HG02884 (cell line): Measurements from ENCODE around the gene MCOLN2.
"Not testable (repeated sequence)": the region's sequence is repeated elsewhere in the genome, so short reads cannot be mapped to it uniquely, and the experiment has no call there.

Experiments
- ATAC-seq: cut with Tn5 transposase; IDR thresholded peaks from one replicate; pipeline ENCODE4 v1.9.1; 2021; ENCODE audit warnings: mild to moderate bottlenecking, moderate library complexity; ENCODE audit not compliant: unreplicated experiment

MCOLN2 gene

DNA sequence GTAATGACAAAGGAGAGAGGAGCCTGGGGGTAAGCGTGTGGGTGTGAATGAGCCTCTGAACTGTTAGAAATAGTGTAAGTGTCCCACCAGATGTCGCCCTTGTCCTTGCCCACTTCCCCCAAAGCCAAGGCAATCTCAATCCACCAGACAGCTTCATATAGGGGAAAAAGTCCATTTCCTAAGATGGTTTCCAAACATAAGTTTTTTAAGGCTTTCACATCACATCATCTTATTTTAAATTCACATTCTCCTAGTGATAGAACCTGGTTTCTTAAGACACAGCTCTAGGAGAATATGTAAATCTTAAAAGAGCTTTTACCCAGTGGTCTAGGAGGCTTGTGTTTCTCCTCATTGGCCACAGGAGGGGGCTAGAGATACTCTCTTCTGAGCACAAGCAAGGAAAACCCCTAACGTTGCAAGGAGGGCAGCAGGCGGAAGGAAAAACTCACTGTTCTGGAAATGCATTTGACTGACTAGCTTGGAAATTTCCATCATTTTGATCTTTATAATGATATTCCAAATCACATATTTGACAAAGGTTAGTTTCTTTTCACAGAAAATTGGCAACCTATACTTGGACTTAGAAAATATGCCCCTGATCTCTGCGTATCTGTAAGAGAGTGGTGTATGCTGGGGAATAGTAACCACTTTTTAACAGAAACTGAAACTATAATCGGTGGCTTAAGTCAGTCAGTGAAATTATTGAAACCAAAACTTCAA is 52.0 kb downstream of the MCOLN2 start:
- peak; percentile 83 for ATAC-seq

DNA sequence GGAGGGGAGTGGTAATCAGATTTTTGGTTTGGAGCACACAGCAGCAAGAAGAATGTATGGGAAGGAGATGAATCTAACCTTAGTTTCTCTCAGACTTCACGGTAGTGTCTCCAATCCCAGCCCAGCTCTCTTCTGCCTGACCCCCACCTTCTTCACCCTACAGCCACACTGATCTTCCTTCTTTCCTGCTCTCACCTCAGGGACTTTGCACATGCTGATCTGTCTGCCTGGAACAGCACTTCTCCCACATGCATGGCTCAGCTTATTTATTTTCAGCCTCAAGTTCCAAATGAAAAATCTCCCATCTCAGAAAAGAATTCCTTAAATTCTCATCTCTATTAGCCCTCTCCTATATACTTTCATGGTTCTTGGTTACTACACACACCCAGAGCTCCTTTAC is 55.1 kb downstream of the MCOLN2 start:
- ATAC-seq: no peak

DNA sequence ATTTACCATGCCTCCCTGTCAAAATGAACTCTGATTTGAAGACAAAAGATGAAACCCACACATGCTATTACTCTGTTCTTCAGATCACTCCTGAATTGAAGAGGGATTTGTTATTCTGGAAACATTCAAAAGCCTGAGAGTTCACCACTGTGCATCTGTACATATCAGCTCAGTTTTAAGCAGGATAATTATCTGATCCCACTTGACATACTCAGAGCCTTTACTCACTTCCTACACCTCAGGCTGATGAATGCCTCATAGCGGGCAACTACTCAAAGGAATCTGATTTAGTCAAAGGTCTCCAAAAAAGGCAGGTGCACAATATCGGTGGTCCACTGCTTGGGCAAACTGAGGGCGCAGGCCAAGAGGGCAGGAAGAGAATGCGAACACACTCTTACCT is 56.4 kb downstream of the MCOLN2 start:
- no peak for ATAC-seq

GRCh38 chr1:84939761-84940160 is 57.2 kb downstream of the MCOLN2 start:
- ATAC-seq: no peak

GRCh38 chr1:84939151-84939550 is 57.8 kb downstream of the MCOLN2 start:
- ATAC-seq: no peak

DNA sequence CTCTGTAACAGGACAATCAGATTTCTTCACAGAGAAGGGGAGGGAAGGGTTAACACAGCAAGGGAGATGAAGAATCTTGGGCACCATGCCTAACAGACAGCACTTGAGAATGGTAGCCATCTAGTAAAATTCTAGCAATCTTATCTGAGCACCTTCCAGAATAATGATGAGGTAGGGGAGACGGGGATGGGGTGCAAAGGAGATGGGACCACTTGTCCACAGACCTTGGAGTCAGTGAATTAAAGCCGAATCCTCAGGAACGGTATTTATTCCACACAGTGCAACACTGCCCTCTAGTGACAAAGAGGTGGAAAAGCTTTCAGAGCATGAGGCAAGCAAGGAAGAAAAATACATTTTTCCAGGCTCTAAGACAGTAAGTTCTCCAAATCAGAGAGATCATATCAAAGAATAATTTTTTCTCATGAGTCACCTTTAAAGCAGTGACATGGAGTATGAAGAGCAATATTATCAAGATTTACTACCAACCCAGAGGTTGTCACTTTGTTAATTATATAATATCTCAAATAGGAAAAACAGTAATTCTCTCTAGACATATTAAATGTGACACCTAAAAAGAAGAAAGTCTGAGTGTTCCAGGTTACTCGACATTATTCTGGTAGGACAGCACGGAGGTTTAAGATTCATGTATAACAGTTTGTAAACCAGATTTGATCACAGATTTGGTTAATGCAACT is 60.6 kb downstream of the MCOLN2 start:
- ATAC-seq: no peak

DNA sequence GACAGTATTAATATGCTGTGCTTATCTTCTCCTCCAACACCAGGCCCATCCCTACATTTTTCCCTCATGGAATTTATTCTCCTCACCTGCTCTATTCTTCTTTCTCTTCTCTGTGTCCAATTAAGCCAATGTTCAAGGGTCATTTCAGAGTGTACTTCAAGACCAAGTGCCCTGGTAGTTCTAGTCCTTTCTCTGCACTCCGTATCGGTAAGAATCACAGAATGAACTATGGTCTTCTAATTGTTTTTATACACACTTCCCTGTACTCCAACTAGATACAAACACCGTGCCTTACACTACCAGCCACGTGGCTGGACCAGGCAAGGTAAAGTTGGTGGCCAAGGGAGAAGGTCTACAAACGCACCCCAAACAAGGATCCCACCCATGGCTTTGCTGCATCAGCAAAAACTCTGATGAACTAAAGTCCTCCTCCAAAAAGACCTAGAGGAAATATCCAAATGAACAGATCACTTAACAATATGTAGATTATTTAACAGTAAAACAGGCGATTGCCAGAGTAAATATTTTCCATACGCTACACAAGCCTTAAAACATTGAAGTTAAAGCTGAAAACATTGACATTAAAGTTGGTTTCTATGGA is 63.8 kb downstream of the MCOLN2 start:
- ATAC-seq: no peak

- ATAC-seq: no peak
These were observed 66.1 kb downstream of the MCOLN2 start for GRCh38 chr1:84930831-84931230.

DNA sequence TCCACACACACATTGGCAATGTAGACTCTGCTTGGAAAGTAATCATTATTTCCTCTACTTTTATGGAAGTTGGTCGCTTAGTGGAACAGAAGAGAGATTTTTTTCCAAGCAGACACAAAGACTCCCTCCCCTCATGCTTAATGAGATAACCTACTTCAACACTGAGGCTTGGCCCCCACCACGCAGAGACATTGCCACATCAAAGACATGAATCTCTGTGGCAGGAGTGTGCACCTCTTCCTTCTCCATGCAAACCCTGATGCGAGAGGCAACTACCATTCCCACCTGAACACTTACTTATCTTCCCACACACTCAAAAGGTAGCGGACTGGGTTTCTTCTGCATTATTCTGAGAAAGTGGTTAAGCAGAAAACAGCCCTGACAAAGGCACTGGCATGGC is 66.6 kb downstream of the MCOLN2 start:
- ATAC-seq: no peak

DNA sequence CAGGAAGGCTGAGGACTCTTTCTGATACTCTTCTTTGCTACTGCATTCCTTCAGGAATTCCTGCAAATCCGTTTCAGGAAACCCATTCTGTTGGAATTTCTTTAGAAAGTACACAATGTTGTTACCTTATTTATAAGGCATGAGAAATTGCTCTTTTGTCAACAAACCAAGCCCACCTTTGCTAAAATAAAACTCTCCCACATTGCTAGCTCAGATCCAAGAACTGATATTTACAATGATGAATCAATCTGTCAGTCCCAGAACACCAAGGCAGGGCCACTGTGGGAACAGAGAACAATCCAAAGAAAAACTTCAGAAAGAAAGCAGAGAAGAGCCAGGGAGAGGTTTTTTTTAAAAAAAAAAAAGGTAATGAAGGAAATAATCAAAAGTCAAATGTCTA is 67.3 kb downstream of the MCOLN2 start:
- ATAC-seq: no peak

- ATAC-seq: no peak
These were observed 67.9 kb downstream of the MCOLN2 start for GRCh38 chr1:84928979-84929378.

- no peak for ATAC-seq
These were observed 73.6 kb downstream of the MCOLN2 start for GRCh38 chr1:84923317-84923716.

- ATAC-seq: no peak
These were observed 76.8 kb downstream of the MCOLN2 start for GRCh38 chr1:84920159-84920558.

DNA sequence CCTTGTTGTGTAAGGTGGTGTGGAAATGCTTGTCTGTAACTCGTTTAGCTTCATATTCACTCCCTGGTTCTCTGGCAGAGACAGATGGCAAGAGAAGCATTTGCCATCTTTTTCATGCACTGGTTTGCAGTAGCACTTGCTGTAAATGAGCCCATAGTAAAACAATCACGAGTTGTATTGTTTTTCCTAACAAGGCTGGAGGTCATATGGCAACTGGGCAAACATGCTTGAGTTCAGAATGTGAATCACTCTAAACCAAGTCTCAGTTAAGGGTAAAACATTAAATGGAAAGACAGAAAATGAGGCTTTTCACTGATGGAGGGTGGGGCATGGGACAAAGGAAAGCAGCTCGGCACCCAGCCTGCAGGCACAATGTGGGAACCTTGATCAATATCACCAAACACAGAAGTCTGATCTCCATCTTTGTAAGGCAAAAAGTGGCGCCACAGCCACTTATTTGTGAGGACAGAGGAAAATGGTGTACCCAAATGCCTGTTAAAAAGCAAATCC is 77.4 kb downstream of the MCOLN2 start:
- no peak for ATAC-seq

- ATAC-seq: no peak
These were observed 78.1 kb downstream of the MCOLN2 start for GRCh38 chr1:84918726-84919336.

DNA sequence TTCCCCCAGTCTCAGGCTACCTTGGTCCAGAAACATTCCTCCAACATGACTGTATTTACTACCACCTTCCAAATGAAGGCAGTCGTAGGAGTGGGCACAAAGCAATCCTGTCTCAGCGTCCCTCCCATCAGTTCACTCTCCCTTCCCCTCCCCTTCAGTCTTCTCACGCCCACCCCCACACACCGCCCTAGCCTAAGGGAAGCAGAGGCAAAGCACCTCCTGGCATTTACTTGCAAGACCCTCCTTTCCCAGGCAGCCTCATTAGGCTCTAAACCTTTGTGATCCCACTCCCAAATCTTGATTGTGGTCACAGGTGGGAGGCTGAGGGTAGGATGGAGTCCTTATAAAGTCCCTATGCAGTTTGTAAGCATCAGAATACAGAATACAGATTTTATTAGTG is 80.0 kb downstream of the MCOLN2 start:
- ATAC-seq: no peak

- ATAC-seq: no peak
These were observed 83.4 kb downstream of the MCOLN2 start for GRCh38 chr1:84913555-84913892.

- ATAC-seq: no peak
These were observed 84.0 kb downstream of the MCOLN2 start for GRCh38 chr1:84912726-84913554.

DNA sequence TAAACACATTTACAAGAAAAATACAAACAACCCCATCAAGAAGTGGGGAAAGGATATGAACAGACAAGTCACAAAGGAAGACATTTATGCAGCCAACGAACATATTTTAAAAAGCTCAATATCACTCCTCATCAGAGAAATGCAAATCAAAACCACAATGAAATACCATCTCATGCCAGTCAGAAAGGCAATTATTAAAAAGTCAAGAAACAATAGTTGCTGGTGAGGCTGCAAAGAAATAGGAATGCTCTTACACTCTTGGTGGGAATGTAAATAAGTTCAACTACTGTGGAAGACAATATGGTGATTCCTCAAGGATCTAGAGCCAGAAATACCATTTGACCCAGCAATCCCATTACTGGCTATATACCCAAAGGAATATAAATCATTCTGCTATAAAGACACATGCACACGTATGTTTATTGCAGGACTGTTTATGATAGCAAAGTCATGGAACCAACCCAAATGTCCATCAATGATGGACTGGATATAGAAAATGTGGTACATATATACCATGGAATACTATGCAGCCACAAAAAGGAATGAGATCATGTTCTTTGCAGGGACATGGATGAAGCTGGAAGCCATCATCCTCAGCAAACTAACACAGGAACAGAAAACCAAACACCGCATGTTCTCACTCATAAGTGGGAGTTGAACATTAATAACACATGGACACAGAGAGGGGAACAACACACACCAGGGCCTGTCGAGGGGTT is 88.0 kb downstream of the MCOLN2 start:
- not testable (repeated sequence) for ATAC-seq
